Measurements from ENCODE around the gene PRMT7. TPM values are rescaled to one million over a fixed set of nuclear protein-coding genes. Genes with fewer than 3 reads are reported as not detected.

PRMT7 gene
- total RNA-seq, 2 donors from 2014 or later = 53.3 to 57.8 TPM

DNA sequence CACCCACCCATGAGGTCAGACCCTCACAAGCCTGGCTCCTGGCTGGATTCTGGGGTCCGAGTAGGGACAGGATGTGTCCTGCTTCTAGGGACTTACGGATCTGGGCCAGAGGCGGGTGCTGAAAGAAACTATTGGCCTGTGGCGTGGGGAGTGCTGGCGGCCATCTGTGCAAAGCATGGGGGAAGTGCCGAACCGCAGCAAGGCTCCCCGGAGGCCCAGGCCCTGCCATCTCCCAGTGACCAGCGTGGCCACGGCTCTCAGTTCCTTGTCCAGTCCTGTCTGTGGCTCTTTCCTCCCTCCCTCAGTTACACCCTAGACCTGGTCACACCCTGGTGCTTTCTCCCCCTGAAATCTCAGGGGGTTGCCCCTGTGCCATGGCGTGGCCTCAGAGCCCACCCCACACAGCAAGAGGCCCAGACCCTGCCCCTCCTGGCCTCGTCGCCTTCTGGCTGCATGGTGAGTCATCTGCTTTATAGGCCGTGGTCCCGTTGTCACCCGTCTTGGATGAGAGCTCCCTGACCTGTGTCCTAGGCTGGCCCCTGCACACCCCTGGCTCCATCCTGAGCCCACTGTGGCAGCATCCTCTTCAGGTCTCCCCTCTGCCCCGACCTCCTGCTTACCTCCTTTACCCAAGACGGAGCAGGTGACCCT, 54.5 kb downstream of the PRMT7 start:
- ATAC-seq (replicated peaks) = no peak
- Mint-ChIP-seq H3K4me1 (peaks cover 27% of the 10 kb centered on the region), H3K9me3 (no peaks in the 10 kb centered on the region), H3K36me3 (ENCODE audit: low read depth) (no peaks in the 10 kb centered on the region), H3K27ac (no peak overlapping the region), H3K27me3 (peaks cover 8% of the 10 kb centered on the region), H3K4me3 (no peak overlapping the region)

DNA sequence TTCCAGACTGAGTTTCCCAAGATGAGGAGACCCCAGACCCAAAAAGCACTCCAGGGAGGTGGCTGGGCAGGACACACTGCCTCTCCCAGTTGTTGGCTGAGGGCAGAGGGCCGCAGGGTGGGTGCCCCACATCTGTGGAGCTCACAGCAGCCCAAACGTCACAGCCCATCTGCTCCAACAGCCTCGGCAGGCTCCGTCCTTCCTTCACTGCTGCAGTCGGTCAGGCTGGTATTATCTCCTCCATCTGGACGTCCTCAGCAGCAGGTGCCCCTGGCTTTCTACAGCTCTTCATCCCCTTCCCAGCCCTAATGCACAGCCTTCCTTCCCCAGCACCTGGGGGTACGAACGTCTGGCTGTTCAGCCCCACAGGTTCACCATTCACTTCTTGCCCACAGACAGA, 55.2 kb downstream of the PRMT7 start:
- ATAC-seq (replicated peaks) = no peak
- H3K4me3 Mint-ChIP-seq = no peak overlapping the region
- peaks cover 32% of the 10 kb centered on the region for H3K4me1 Mint-ChIP-seq
- H3K27me3 Mint-ChIP-seq = peaks cover 8% of the 10 kb centered on the region
- H3K27ac Mint-ChIP-seq = no peak overlapping the region
- no peaks in the 10 kb centered on the region for H3K36me3 Mint-ChIP-seq (ENCODE audit: low read depth)
- no peaks in the 10 kb centered on the region for H3K9me3 Mint-ChIP-seq

DNA sequence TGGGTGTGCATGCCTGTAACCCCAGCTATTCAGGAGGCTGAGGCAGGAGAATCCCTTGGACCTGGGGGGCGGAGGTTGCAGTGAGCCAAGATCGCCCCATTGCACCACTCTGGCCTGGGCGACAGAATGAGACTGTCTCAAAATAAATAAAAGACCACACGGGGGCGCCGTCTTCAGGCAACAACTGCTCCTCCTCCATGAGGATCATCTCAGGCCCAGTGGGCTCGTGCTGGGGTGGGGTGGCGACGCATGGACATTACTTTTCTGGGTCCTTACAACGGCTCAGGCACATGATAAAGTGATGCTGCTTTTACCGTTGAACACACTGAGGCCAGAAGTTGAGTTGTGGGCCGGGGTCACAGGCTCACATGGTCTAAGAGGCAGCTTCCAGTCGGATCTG, 56.2 kb downstream of the PRMT7 start:
- ATAC-seq (replicated peaks) = no peak
- H3K4me3 Mint-ChIP-seq = no peak overlapping the region
- H3K4me1 Mint-ChIP-seq = peaks cover 32% of the 10 kb centered on the region
- H3K27me3 Mint-ChIP-seq = peaks cover 8% of the 10 kb centered on the region
- H3K27ac Mint-ChIP-seq = no peak overlapping the region
- no peaks in the 10 kb centered on the region for H3K9me3 Mint-ChIP-seq
- no peaks in the 10 kb centered on the region for H3K36me3 Mint-ChIP-seq (ENCODE audit: low read depth)

DNA sequence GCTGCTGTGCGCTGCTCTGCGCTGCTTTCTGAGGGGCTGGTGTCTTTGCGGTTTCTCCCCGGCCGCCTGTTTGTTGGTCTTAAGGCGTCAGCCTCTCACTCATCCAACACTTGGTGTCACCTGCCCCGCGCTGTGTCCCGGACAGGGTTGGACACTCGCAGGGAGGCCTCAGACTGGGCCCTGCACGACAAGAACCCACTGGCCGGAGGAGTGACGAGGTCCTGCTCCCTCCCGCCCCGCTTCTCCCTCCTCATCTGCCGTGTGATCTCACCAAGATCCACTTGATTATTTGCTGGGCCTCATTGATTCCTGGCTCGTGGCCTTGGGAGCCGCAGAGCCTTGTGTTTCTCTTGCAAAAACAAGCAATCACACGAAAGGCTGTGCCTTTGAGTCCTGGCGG, 56.6 kb downstream of the PRMT7 start:
- peaks cover 32% of the 10 kb centered on the region for H3K4me1 Mint-ChIP-seq
- H3K27me3 Mint-ChIP-seq = peaks cover 8% of the 10 kb centered on the region
- H3K36me3 Mint-ChIP-seq (ENCODE audit: low read depth) = no peaks in the 10 kb centered on the region
- no peak for ATAC-seq (replicated peaks)
- H3K9me3 Mint-ChIP-seq = no peaks in the 10 kb centered on the region
- H3K27ac Mint-ChIP-seq = no peak overlapping the region
- H3K4me3 Mint-ChIP-seq = no peak overlapping the region

DNA sequence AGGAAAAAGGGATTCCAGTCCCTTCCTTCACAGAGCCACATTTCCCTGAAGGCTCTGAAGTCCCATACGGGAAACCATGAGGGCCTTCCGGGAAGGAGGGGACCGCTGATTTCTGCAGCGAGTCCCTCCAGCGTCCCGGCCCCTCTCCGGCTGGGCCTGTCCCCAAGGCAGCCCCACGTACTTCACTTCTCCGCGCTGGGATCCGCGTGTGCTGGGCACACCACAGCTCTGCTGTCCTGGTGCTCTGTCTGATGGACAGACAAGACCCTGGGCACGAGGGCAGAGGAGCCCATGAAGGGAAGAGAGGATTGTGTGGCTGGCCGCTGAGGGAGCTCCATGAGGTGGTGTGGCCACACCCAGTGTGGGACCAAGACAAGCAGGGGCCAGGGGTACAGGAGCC, 57.1 kb downstream of the PRMT7 start:
- Mint-ChIP-seq H3K4me1 (peaks cover 32% of the 10 kb centered on the region), H3K27me3 (peaks cover 8% of the 10 kb centered on the region), H3K27ac (no peak overlapping the region), H3K36me3 (ENCODE audit: low read depth) (no peaks in the 10 kb centered on the region), H3K9me3 (no peaks in the 10 kb centered on the region), H3K4me3 (no peak overlapping the region)
- ATAC-seq (replicated peaks) = no peak

DNA sequence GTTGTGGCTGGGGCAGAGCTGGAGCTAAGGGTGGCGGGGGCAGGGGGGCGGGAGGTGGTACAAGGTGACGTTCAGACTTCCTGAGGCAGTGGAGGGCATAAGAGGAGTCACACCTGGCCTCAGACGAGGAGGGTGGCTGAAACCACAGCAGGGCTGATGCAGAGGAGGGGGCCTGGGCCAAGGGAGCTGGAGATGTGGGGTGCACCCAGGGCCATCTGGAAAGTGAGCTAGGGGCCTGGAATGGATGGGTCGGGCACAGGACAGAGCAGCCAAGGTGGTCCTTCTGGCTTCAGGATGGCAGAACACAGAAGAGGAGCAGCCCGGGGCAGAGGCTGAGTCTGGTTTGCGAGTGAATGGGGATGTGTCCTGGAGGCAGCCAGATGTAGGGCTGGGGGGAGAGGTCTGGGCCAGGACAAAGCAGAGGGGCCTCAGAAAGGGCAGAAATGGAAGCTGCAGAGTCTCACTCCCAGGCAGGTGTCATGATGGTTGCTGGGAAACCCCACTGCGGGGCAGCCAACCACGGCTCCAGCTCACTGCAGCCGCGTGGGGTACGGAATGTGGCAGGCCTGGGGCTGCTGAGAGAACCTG, 57.6 kb downstream of the PRMT7 start:
- Mint-ChIP-seq H3K36me3 (ENCODE audit: low read depth) (no peaks in the 10 kb centered on the region), H3K9me3 (no peaks in the 10 kb centered on the region), H3K4me1 (peaks cover 32% of the 10 kb centered on the region), H3K4me3 (peak overlapping the region; percentile 29), H3K27me3 (peaks cover 8% of the 10 kb centered on the region), H3K27ac (no peak overlapping the region)
- peak; percentile 21 for ATAC-seq (replicated peaks)

DNA sequence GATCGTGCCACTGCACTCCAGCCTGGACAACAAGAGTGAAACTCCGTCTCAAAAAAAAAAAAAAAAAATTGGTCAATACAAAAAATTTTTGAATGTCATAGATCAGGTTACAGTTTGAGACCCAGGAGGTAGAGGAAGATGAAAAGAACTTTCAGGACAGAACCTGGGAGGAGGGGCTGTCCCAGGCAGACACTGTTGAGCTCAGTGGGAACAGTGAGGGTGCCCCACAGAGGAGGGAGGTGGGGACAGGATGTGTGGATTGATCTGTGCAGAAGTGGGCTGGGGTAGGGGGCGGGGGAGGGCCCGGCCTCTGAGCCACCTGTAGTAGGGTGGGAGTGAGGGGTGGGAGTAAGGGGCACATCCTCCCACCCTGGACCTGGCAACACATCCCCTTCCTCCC, 58.3 kb downstream of the PRMT7 start:
- H3K36me3 Mint-ChIP-seq (ENCODE audit: low read depth) = no peaks in the 10 kb centered on the region
- no peaks in the 10 kb centered on the region for H3K9me3 Mint-ChIP-seq
- peaks cover 32% of the 10 kb centered on the region for H3K4me1 Mint-ChIP-seq
- peaks cover 8% of the 10 kb centered on the region for H3K27me3 Mint-ChIP-seq
- peak overlapping the region; percentile 29 for H3K4me3 Mint-ChIP-seq
- no peak overlapping the region for H3K27ac Mint-ChIP-seq
- peak; percentile 28 for ATAC-seq (replicated peaks)

DNA sequence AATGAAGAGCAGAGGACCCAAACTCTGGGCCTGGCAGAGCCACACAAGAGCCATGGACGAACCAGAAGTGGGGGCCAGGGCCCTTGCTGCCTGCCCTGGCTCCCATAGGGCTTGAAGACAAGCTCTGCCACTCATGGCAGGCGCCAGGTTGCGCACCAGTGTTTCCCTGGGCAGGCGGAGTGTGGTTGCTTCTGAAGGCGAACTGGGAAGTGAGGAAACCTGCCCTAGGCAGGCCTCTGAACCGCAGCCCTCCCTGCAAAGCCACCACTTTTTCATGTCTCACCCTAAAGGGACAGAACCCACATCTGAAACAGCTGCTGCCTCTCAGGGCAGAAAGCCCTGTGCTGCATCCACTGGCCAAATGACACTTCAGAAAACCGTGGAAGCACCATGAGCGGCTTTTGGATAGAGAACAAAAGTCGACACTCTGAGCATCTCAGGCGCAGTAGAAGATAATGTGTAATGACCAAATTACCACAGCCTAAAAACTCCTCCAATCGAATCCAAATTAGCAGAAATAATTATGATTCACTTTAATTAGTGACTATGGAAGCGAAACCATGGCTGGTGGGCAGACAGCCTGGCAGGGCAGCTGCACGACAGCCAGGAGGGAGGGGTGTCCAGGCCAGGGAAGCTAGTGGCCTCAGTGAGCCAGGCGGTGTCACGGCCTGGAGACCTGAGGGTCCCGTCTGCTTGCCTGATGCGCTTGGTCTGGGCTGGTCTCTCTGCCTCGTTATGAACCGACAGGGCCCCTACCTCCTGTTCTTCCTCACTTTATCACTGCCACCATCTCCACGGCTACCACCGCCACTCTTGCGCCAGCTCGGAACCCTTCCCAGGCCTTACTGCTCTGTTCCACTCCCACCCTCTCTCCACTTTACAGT, 59.1 kb downstream of the PRMT7 start:
- H3K27me3 Mint-ChIP-seq = peaks cover 8% of the 10 kb centered on the region
- H3K9me3 Mint-ChIP-seq = no peaks in the 10 kb centered on the region
- H3K27ac Mint-ChIP-seq = no peak overlapping the region
- peak; percentile 79 for ATAC-seq (replicated peaks)
- H3K36me3 Mint-ChIP-seq (ENCODE audit: low read depth) = no peaks in the 10 kb centered on the region
- H3K4me3 Mint-ChIP-seq = peak overlapping the region; percentile 29
- H3K4me1 Mint-ChIP-seq = peaks cover 32% of the 10 kb centered on the region

DNA sequence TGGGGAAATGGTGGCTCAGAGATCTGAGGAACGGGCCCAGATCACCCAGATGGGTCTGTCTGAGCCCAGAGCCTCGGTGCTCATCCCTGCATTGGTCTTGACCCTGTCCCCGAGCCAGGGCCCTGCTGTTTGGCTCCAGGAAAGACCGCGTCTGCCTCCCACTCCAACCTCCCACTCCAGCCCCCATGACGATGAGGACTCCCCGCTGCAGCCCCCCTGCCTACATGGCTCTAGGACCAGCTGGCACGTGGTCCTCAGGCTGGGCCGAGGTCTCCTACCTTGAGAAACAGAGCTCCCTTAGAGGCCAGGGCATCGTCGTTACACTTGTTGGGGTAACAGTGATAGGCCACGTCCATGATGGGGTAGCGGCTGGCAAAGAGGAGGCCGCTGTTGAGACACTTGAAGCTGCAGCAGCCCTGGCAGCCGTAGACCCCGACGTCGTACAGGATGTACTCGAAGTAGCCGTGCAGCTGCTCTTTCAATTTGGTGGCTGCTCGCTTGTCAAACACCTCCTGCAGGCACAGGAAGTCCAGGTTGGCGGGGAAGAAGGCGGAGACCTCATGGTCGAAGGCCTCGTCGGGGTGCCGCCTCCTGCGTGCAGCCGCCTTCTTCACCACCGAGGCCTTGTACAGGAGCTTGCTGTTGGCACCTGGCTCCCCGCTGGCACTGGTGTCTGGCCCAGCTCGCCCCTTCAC, 59.9 kb downstream of the PRMT7 start:
- Mint-ChIP-seq H3K4me3 (no peak overlapping the region), H3K4me1 (peaks cover 32% of the 10 kb centered on the region), H3K9me3 (no peaks in the 10 kb centered on the region), H3K36me3 (ENCODE audit: low read depth) (no peaks in the 10 kb centered on the region), H3K27ac (no peak overlapping the region), H3K27me3 (peaks cover 8% of the 10 kb centered on the region)
- no peak for ATAC-seq (replicated peaks)

DNA sequence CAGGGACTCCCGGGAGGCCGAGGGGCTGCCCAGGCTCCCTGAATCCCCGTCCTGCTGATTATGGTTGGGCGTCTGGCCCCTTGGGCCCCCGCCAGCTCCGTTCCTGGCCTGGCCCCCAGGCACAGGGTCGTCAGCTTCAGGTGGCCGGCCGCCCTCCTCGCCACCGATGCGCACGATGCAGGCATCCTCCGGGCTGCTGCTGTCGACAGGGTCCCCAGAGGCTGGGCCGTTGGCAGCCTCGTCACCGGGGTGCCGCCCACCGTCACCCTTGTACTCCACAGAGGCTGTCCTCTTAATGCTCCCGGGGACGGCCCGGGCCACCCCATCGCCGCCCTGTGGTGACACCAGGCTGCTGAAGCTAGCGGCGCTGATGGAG, 60.4 kb downstream of the PRMT7 start:
- H3K27me3 Mint-ChIP-seq = peaks cover 5% of the 10 kb centered on the region
- H3K4me1 Mint-ChIP-seq = peaks cover 29% of the 10 kb centered on the region
- H3K27ac Mint-ChIP-seq = no peak overlapping the region
- H3K9me3 Mint-ChIP-seq = no peaks in the 10 kb centered on the region
- no peak overlapping the region for H3K4me3 Mint-ChIP-seq
- ATAC-seq (replicated peaks) = no peak
- no peaks in the 10 kb centered on the region for H3K36me3 Mint-ChIP-seq (ENCODE audit: low read depth)

DNA sequence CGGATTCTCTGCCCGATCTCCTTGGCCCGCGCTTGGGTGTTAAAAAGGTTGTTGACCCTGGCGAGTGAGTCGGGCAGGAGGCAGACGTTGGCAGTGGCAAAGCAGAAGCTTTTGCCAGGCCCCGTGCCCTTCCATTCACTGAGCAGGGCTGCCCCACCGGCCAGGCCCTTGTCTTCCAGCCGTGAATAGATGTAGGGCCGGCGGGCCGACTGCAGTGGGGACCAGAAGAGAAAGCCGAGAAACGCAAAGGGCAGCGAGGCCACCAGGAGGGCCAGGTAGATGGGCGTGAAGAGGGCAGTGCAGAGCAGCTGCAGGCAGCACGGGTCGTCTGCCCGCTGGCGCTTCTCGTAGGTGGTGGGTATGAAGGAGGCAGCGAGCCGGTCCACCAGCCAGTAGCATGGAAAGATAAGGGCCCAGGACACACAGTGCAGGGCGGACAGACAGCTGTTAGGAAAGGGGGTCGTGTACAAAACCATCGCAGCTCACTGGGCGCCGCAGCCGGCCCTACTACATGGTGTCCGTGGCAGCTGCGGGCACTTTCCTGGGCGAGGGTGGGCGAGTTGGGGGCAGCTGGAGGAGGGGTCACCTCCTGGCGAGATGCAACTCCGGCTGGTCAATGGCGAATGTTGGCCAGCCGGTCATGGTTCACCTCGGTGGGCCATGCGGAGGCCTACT, 61.0 kb downstream of the PRMT7 start:
- Mint-ChIP-seq H3K4me1 (peaks cover 27% of the 10 kb centered on the region), H3K9me3 (no peaks in the 10 kb centered on the region), H3K4me3 (no peak overlapping the region), H3K27me3 (peaks cover 4% of the 10 kb centered on the region), H3K27ac (no peak overlapping the region), H3K36me3 (ENCODE audit: low read depth) (no peaks in the 10 kb centered on the region)
- ATAC-seq (replicated peaks) = no peak

DNA sequence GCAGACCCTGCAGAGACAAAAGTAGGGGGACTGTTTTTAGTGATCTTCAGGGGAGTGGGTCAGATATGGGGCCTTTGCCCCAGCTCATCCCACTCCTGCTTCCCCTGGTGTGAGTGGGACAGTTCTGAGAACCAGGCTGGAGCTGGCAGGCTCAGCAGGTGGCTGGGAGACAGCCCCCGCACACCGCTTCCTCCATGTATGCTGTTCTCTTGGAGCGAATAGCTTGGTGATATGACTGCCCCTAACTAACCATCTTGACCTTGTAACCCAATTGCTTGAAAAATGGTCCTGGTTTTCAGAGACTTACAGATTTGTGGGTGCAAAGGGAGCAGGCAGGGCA, 61.5 kb downstream of the PRMT7 start:
- H3K36me3 Mint-ChIP-seq (ENCODE audit: low read depth) = no peaks in the 10 kb centered on the region

DNA sequence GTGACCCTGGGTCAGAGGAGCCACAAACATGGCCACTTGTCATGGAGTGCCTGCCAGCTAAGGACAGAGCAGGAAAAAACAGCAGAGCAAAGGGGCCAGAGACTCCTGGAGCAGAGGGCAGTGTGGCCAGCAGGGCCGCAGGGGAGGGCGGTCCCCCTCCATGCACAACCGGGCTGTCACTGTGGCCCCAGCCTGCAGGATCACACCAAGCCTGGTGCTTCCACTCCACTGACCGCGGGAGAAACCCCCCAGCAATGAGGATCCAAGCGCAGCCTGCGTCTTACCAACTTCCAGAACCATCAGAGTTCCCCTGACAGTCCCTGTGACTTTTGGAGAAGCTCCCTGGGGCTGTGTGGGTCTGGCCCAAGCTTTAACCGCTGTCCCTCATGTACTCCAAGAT, 62.0 kb downstream of the PRMT7 start:
- Mint-ChIP-seq H3K36me3 (ENCODE audit: low read depth) (no peaks in the 10 kb centered on the region), H3K9me3 (no peaks in the 10 kb centered on the region), H3K4me3 (no peak overlapping the region), H3K4me1 (peaks cover 24% of the 10 kb centered on the region), H3K27me3 (no peaks in the 10 kb centered on the region), H3K27ac (no peak overlapping the region)
- no peak for ATAC-seq (replicated peaks)

More for the DNA sequence above, 61.5 kb downstream of the PRMT7 start:
- no peak for ATAC-seq (replicated peaks)
- Mint-ChIP-seq H3K4me1 (peaks cover 27% of the 10 kb centered on the region), H3K27ac (no peak overlapping the region), H3K4me3 (no peak overlapping the region), H3K9me3 (no peaks in the 10 kb centered on the region), H3K27me3 (peaks cover 4% of the 10 kb centered on the region)

DNA sequence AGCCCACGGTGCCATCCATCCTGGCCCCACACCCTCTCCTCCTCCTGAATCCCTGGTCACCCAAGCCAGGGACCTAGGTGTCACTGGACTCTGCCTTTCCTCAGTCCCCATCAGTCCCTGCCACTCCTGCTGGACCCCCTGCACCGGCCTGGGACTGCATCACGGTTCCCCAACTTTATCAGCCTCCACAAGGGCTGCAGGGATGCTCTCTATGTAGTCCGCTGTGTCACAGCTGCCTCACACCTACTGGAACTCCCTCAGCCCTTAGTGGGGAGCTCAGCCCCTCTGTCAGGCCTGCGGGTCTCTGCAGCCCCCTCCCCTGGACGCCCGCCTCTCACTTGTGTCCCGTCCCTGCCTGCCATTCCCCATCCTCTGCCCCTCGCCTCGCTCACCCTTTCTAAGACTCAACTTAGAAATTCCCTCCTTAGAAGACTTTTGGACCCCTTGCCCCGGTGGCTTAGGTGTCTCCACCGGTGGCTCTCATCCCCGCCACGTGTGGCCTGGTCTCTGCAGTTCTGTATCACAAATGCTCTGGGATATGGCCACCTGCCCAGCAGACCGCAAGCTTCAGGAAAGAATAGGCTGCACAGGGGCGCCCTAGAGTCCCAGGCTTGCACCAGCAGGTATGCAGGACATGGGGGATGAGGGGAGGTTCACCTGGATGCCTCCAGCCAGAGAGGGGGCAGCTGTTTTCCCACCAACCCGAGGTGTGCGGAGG, 62.9 kb downstream of the PRMT7 start:
- H3K4me3 Mint-ChIP-seq = no peak overlapping the region
- H3K36me3 Mint-ChIP-seq (ENCODE audit: low read depth) = no peaks in the 10 kb centered on the region
- no peak for ATAC-seq (replicated peaks)
- no peaks in the 10 kb centered on the region for H3K27me3 Mint-ChIP-seq
- H3K4me1 Mint-ChIP-seq = peaks cover 15% of the 10 kb centered on the region
- no peak overlapping the region for H3K27ac Mint-ChIP-seq
- no peaks in the 10 kb centered on the region for H3K9me3 Mint-ChIP-seq

Data from activated T-helper 17 cell treated with anti-CD3 and anti-CD28 coated beads, Interleukin-2, amount 50 U/mL, for 72 hours (primary cell).